Thyroid gland (tissue), 4 donors: ENCODE data around the gene WWC2.

Source experiments
- CTCF ChIP-seq, 6 experiments: fragments of 200-600 bp in 3 of 6; fragments of 450-650 bp in 3 of 6; sonication (generic) in 3 of 6; IDR thresholded peaks; one replicate each; pipeline ENCODE4 v1.5.1; 2016 to 2019; ENCODE audit warnings: antibody characterized with exemption in 6 of 6, mild to moderate bottlenecking in 2 of 6, inconsistent platforms in 1 of 6, moderate library complexity in 1 of 6
- POLR2A ChIP-seq, 2 donors: fragments of 450-650 bp; IDR thresholded peaks; one replicate each; pipeline ENCODE4 v1.6.1; 2017; ENCODE audit warnings: antibody characterized with exemption in 2 of 2, mild to moderate bottlenecking in 2 of 2, moderate library complexity in 1 of 2

DNA sequence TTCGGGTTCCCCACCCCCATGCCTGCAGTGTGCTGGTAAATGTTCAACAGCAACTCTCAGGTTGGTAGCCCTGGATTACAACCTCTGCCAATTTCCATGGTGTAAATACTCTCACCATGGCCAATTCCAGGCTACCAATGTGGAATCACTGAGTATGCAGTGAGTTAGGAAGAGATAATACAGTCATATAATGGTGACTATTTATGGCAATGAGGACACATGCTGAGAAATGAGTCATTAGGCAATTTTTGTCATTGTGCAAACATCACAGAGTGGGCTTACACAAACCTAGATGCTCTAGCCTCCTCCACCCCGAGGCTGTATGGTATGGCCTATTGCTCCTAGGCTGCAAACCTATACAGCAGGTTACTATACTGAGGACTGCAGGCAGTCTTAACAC is 227.8 kb downstream of the WWC2 start:
- TF ChIP-seq POLR2A (IDR thresholded peaks at IDR 0.05) (no peak), CTCF (IDR thresholded peaks at IDR 0.05) (no peak)
